HepG2 (cell line): ENCODE data around the gene MAPK11. TPM values are rescaled to one million over a fixed set of nuclear protein-coding genes. Genes with fewer than 3 reads are reported as not detected.

Experiments
- GMEB1 ChIP-seq: sonication (generic); formaldehyde crosslinking; IDR thresholded peaks from 2 replicates; pipeline ENCODE4 v1.5.1; 2020; ENCODE audit warnings: missing genetic modification reagents, mild to moderate bottlenecking, borderline replicate concordance
- HIVEP1 ChIP-seq: sonication (generic); formaldehyde crosslinking; IDR thresholded peaks from 2 replicates; pipeline ENCODE4 v1.4.0; 2020; ENCODE audit warnings: mild to moderate bottlenecking, missing genetic modification reagents
- IRF9 ChIP-seq: sonication (generic); formaldehyde crosslinking; IDR thresholded peaks from 2 replicates; pipeline ENCODE4 v1.8.0; 2022; ENCODE audit warnings: missing genetic modification reagents, mild to moderate bottlenecking, borderline replicate concordance
- PAWR ChIP-seq: sonication (generic); formaldehyde crosslinking; IDR thresholded peaks from 2 replicates; pipeline ENCODE4 v1.4.0; 2020; ENCODE audit warnings: missing genetic modification reagents, mild to moderate bottlenecking, borderline replicate concordance
- SALL1 ChIP-seq: sonication (generic); formaldehyde crosslinking; IDR thresholded peaks from 2 replicates; pipeline ENCODE4 v1.8.0; 2022; ENCODE audit warnings: mild to moderate bottlenecking, missing genetic modification reagents
- TFAP4 ChIP-seq: sonication (generic); IDR thresholded peaks from 2 replicates; pipeline ENCODE4 v1.6.1; 2016; ENCODE audit warnings: low read depth, borderline replicate concordance
- TP53 ChIP-seq: sonication (generic); formaldehyde crosslinking; conservative IDR thresholded peaks from 2 replicates; pipeline ENCODE4 v1.4.0; 2020; ENCODE audit warnings: missing genetic modification reagents
- ZNF281 ChIP-seq: sonication (generic); formaldehyde crosslinking; IDR thresholded peaks from 2 replicates; pipeline ENCODE4 v1.4.0; 2020; ENCODE audit warnings: missing genetic modification reagents, borderline replicate concordance
- ZNF451 ChIP-seq: sonication (generic); formaldehyde crosslinking; IDR thresholded peaks from 2 replicates; pipeline ENCODE4 v1.5.0; 2020; ENCODE audit warnings: mild to moderate bottlenecking, missing genetic modification reagents
- ZNF563 ChIP-seq: sonication (generic); formaldehyde crosslinking; IDR thresholded peaks from 2 replicates; pipeline ENCODE4 v1.8.0; 2022; ENCODE audit warnings: mild to moderate bottlenecking, moderate library complexity, missing genetic modification reagents
- polyA plus RNA-seq, 8 experiments: library from polyadenylated mRNA; depleted of rRNA in 3 of 8; stranded (reverse) in 7 of 8; unstranded in 1 of 8; fragments of >200 nt; fragmentation: Illumina TruSeq in 4 of 8; extraction: Trizol in 4 of 8; gene quantifications; 2 replicates each; pipeline versions ENCODE4 v1.2.1 to v1.2.3, GENCODE V29; 2011 to 2016; ENCODE audit warnings: low read depth in 4 of 8, missing spikeins in 1 of 8, mixed read lengths in 1 of 8; ENCODE audit not compliant: insufficient read depth in 1 of 8
- total RNA-seq, 5 experiments: library from RNA; depleted of rRNA; stranded (reverse); fragments of >200 nt; fragmentation: Illumina TruSeq; extraction: Trizol; gene quantifications; 2 replicates each; pipeline ENCODE4 v1.2.3, GENCODE V29; 2016; ENCODE audit warnings: low read depth in 1 of 5

MAPK11 gene
- total and polyA plus RNA-seq, 2 of the 13 experiments (the other 11 are each of a cell fraction or from before 2014, with no cell fraction given) = 0.15 to 0.17 TPM

GRCh38 chr22:50314455-50315288, 44.5 kb upstream of the MAPK11 start (continued):
- TF ChIP-seq TFAP4 = peak; percentile 40; the same call in 1 of the 2 replicates
- peak; percentile 39; the same call in 1 of the 2 replicates for TF ChIP-seq HIVEP1
- no peak for TF ChIP-seq GMEB1 (CRISPR knock-in tag)
- TF ChIP-seq SALL1 (CRISPR knock-in tag) = peak; percentile 40; the same call in 1 of the 2 replicates
- TF ChIP-seq IRF9 (CRISPR knock-in tag) = peak; percentile 66; the same call in 1 of the 2 replicates
- no peak for TF ChIP-seq TP53 (CRISPR knock-in tag)
- peak; percentile 57; the same call in 1 of the 2 replicates for TF ChIP-seq ZNF451
- no peak for TF ChIP-seq PAWR (CRISPR knock-in tag)
- TF ChIP-seq ZNF281 = no peak
- 0 out of 2 replicates have a peak, but pooled peaks have one; percentile 34 for TF ChIP-seq ZNF563 (CRISPR knock-in tag)
